Measurements from ENCODE around the gene CPLX1.

GRCh38 chr4:865572-865971 is 39.6 kb upstream of the CPLX1 start:
- TF ChIP-seq TARDBP (IDR thresholded peaks at IDR 0.05) (no peak), SUZ12 (IDR thresholded peaks at IDR 0.05) (no peak), HDGF (IDR thresholded peaks at IDR 0.05; ENCODE audit: borderline replicate concordance) (no peak), ARNT (IDR thresholded peaks at IDR 0.05) (no peak), ZNF384 (IDR thresholded peaks at IDR 0.05) (no peak)

Data from HEK293T (cell line).